ENCODE data around the gene UBL7. TPM values are rescaled to one million over a fixed set of nuclear protein-coding genes. Genes with fewer than 3 reads are reported as not detected.

UBL7 gene
- total and polyA plus RNA-seq, 4 donors = 12.7 to 19.5 (median 18.2) TPM

DNA sequence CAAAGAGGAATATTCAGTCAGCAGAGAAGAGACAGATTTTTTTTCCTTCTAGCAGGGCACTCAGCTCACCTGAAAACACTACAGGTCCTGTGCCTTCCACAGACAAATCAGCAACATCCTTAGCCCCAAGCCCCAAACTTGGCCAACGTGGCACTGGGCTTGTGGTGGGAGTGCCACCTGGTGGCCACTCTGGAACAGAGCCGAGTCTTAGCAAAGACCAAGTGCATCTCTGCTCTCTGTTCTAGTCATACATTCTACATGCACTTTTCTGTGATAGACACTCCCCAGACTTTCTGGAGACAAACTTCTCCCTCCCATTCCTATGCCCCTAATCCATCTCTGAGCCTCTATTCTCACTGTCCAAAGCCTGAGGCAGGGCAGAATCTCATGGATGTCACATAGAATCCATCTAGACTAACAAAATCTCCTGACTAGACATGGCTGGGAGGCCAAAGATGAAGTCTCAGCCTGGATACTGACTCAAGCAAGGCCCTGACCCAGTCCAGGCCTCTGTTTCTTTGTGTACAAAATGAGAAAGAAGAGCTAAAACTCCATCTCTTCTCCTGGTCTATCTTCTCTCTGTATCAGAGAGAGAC, 22.1 kb downstream of the UBL7 start (continued):
- no peak for TF ChIP-seq FOXA2 (IDR thresholded peaks at IDR 0.05)
- TF ChIP-seq JUND (IDR thresholded peaks at IDR 0.05) = no peak
- TF ChIP-seq RAD21 (IDR thresholded peaks at IDR 0.05) = peak; percentile 92 to 94
- peak in 1 of 2 donors; percentile 8 for TF ChIP-seq RXRA (IDR thresholded peaks at IDR 0.05)
- TF ChIP-seq TAF1 (conservative IDR thresholded peaks at IDR 0.05) = no peak
- TF ChIP-seq SP1 (IDR thresholded peaks at IDR 0.05) = no peak
- no peak for TF ChIP-seq ZBTB33 (IDR thresholded peaks at IDR 0.05)

GRCh38 chr15:74438206-74438605, 22.8 kb downstream of the UBL7 start:
- no peak overlapping the region for H3K27ac ChIP-seq (ENCODE audit: low read depth in 1 of 2, low read length in 2 of 2)
- WGBS = 51% methylated on average over 2 of the region's 2 CpGs
- peaks cover 3 to 22% (median 14%) of the 10 kb centered on the region in 4 donors for H3K4me1 ChIP-seq (ENCODE audit: control insufficient read depth in 4 of 4, insufficient read depth in 4 of 4, low read length in 3 of 4)
- no peaks in the 10 kb centered on the region for H3K36me3 ChIP-seq (ENCODE audit: control insufficient read depth in 4 of 4, insufficient read depth in 3 of 4, low read depth in 1 of 4, low read length in 3 of 4)
- H3K4me3 ChIP-seq (ENCODE audit: low read depth in 1 of 3, low read length in 3 of 3) = no peak overlapping the region
- no peak overlapping the region for H3K9ac ChIP-seq (ENCODE audit: low read depth in 1 of 2, low read length in 2 of 2)
- no peak for DNase-seq (ENCODE audit: low spot score)
- no peaks in the 10 kb centered on the region for H3K27me3 ChIP-seq (ENCODE audit: control insufficient read depth in 4 of 4, insufficient read depth in 4 of 4, low read length in 3 of 4)
- H3K9me3 ChIP-seq (ENCODE audit: control insufficient read depth in 4 of 4, low read length in 3 of 4) = no peaks in the 10 kb centered on the region
- no peak for TF ChIP-seq MAX (IDR thresholded peaks at IDR 0.05)
- no peak for TF ChIP-seq FOXA1 (IDR thresholded peaks at IDR 0.05)

DNA sequence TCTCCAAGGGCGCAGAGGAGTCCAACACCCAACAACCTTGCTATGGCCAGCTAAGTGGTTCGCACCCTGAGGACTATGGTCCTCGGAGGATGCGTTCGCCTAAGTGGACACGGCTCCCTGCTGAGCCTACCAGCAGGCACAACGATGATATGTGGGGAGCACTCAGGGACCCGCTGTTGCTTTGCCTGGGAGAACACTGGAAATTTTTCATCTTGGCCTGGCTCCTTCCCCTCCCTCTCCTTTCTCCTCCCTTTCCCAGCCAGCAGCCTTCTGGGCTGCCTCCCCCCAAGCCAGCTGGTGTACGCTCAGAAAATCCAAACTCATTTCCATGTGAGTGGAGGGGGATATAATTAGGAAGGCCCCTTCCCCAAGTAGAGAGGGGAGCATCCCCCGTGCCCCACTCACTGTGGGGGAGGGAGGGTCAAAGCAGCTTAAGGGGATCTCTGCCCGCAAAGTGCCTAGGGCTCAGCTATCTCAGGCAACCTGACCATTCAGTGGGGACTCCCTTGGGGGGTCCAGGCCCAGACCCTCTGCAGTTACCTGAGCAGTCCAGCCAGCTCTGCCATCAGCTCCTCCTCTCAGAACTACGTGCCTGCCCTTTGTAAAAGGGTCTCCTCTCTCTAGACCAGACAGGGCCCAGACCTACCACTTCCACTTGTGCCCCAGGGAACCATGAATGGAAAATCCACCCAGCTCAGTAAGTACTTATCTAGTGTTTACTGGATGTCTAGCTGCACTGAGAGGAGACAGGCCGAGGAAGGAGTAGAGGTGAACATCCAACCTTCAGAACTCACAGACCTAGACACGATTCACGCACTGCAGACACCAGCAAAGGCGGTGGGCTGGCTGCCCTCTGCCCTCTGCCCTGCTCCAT, 26.5 kb downstream of the UBL7 start:
- Histone ChIP-seq H3K27ac (ENCODE audit: low read depth in 1 of 2, low read length in 2 of 2) (peak overlapping the region in 1 of 2 donors; percentile 57), H3K27me3 (ENCODE audit: control insufficient read depth in 4 of 4, insufficient read depth in 4 of 4, low read length in 3 of 4) (no peaks in the 10 kb centered on the region), H3K4me1 (ENCODE audit: control insufficient read depth in 4 of 4, insufficient read depth in 4 of 4, low read length in 3 of 4) (peaks cover 2 to 15% (median 4%) of the 10 kb centered on the region in 4 donors), H3K36me3 (ENCODE audit: control insufficient read depth in 4 of 4, insufficient read depth in 3 of 4, low read depth in 1 of 4, low read length in 3 of 4) (no peaks in the 10 kb centered on the region), H3K4me3 (ENCODE audit: low read depth in 1 of 3, low read length in 3 of 3) (peak overlapping the region in 1 of 3 donors; percentile 66), H3K9ac (ENCODE audit: low read depth in 1 of 2, low read length in 2 of 2) (no peak overlapping the region), H3K9me3 (ENCODE audit: control insufficient read depth in 4 of 4, low read length in 3 of 4) (no peaks in the 10 kb centered on the region)
- no peak for TF ChIP-seq ZBTB33 (IDR thresholded peaks at IDR 0.05)
- TF ChIP-seq NR2F2 (IDR thresholded peaks at IDR 0.05) = no peak
- no peak for TF ChIP-seq HNF4A (conservative IDR thresholded peaks at IDR 0.05)
- no peak for TF ChIP-seq REST (IDR thresholded peaks at IDR 0.05)
- TF ChIP-seq, protein P1, sequence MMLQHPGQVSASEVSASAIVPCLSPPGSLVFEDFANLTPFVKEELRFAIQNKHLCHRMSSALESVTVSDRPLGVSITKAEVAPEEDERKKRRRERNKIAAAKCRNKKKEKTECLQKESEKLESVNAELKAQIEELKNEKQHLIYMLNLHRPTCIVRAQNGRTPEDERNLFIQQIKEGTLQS (IDR thresholded peaks at IDR 0.05) = no peak
- no peak for TF ChIP-seq JUND (IDR thresholded peaks at IDR 0.05)
- no peak for TF ChIP-seq MAX (IDR thresholded peaks at IDR 0.05)
- TF ChIP-seq FOXA1 (IDR thresholded peaks at IDR 0.05) = no peak
- TF ChIP-seq FOXA2 (IDR thresholded peaks at IDR 0.05) = no peak
- TF ChIP-seq SP1 (IDR thresholded peaks at IDR 0.05) = no peak
- TF ChIP-seq TAF1 (conservative IDR thresholded peaks at IDR 0.05) = no peak
- no peak for TF ChIP-seq CTCF (IDR thresholded peaks at IDR 0.05; ENCODE audit: low read depth, low read length, missing input control)
- WGBS = 81% methylated on average over 16 of the region's 16 CpGs
- DNase-seq (ENCODE audit: low spot score) = no peak
